CD4-positive, alpha-beta T cell treated with Interleukin-15 for 1 hour (primary cell): Measurements from ENCODE around the gene ZNF221.

Experiments
- DNase-seq: peaks from one replicate; pipeline ENCODE4 v3.0.0-alpha.2; 2020

ZNF221 gene

DNA sequence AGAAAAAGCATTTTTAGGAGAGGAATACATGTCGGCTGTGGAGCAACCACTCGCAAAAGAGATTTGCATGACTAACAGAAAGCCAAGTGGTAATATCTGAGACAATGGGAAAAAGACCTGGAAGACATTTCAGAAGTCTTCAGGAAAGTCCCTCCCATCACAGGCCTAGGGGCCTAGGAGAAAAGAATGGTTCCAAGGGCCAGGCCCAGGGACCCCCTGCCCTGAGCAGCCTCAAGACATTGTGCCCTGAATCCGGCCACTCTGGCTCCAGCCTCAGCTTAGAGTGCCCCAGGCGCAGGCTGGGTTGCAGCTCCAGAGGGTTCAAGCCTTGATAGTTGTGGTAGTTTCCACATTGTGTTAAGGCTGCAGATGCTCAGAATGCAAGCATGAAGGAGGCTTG, 9.4 kb downstream of the ZNF221 start:
- no peak for DNase-seq

DNA sequence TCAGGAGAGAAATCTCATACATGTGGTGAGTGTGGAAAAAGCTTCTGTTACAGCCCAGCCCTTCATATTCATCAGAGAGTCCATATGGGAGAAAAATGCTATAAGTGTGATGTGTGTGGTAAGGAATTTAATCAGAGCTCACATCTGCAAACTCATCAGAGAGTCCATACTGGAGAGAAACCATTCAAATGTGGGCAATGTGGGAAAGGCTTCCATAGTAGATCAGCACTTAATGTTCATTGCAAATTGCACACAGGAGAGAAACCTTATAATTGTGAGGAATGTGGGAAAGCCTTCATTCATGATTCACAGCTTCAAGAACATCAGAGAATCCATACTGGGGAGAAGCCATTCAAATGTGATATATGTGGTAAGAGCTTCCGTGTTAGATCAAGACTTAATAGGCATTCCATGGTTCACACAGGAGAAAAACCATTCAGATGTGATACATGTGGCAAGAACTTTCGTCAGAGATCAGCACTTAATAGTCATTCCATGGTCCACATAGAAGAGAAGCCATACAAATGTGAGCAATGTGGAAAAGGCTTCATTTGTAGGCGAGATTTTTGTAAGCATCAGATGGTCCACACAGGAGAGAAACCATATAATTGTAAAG, 15.2 kb downstream of the ZNF221 start:
- no peak for DNase-seq

DNA sequence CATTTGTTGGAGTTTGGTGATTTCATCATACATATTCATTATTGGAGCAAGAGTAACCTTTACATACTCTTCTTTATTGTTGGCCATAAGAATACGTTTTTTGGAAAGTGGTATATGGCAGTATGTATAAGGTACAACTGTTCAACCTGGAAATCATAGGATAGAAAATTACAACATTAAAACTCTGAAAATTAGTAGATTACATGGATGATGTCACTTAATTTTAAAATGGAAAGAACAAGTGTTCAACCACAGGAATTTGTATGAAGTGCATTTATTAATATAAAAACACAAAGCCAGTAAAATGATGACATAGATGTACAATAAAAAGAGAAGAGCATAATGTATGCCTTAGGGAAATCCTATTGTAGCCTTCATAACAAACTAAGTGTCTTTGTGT, 25.7 kb downstream of the ZNF221 start:
- DNase-seq = no peak

DNA sequence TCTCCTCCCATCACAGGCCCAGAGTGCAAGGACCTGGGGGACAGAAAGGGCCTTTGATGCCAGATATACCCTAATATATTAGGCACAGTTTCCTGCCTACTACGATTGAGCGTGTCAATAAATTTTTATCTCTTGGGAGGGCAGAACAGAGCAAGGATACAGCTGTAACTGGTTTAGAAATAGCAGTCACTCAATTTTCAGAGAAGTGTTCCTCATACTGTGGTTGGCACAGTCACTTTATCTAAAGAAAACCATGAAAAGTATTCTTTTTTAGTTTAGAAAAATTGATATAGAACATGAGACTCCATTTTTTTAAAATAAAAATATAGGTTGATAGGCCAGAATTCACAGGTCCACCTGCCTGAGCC, 32.5 kb downstream of the ZNF221 start:
- no peak for DNase-seq

DNA sequence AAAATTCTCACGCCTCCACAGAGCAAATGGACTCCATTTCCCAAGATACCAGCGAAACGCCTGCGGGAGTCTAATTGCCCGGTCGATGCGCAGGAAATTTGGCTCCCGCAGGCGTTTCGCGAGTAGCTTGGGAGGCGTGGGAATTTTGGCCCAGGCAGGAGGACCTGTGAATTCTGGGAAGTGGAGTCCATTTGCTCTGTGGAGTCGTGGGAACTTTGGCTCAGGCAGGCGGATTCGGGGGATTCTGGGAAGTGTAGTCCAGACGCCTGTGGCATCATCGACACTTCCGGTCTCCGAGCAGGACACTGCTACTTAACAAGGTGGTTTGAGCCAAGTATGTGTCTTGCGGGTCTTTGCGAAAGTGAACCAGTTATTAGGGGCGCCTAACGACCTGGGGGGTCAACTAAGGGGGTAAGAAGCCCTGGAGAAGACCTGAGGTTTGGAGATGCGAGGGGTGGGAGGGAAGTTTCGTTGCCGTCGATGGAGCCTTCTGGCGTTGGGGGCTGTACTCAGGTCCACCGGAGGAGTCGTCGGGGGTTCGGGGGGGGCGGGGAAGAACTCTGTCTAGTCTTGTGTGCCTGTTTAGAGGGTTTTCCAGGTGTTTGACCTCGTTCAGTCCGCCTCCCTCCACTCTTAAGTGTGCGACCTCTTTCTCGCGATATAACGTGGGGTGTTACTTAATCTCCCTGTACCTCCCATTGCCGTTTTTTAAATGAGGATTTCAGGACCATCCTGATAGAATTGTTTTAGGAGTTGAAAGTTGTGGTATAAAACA, 33.1 kb downstream of the ZNF221 start, which contains the start of gene ZNF155:
TSS of gene ZNF155 (plus strand) at position 277 of the 775 bp plus-strand sequence. CDS start 4,356 bp downstream, outside the sequence.
- peak; percentile 77 for DNase-seq

DNA sequence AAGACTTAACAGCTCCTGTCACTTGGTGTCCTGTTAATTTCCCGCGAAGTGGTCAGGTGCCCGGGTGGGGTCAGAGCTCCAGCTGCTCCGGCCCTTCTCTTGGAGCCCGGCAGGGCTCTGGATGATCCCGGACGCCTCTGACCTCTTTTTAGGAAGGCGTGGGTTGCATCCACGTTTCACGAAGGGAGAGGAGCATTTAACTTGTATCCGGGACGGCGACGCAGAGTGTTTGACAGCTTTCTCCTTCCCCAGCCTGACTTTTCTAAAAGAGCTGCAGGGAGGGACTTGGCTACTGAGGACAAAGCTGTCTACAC, 33.6 kb downstream of the ZNF221 start:
- DNase-seq = no peak

DNA sequence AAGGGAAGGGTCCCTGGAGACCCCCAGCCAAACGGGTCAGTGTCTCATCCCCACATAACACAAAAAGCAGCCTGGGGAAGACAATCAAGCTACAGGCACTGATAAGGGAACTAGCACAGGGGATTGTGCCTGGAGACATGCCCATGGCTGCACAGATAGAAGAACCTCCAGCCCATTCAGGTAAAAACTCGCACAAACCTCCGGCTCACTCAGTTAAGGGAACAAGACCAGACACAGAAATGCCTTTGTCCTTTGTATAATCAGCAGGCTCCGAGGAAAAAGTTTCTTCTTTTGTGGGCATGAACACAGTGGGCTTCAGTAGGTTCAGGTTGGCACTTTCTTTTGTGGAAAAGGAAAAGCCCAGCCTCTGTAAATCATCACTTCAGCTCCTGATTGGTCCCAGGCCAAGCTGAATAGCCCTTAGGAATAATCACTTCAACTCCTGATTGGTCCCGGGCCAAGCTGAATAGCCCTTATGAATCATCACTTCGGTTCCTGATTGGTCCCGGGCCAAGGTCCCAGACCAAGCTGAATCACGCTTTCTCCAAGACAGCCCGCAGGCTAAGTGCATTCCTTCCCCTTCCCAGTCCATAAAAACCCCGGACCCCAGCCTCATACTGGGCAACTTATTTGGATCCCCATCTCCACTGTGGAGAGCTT, 46.7 kb downstream of the ZNF221 start:
- DNase-seq = no peak

DNA sequence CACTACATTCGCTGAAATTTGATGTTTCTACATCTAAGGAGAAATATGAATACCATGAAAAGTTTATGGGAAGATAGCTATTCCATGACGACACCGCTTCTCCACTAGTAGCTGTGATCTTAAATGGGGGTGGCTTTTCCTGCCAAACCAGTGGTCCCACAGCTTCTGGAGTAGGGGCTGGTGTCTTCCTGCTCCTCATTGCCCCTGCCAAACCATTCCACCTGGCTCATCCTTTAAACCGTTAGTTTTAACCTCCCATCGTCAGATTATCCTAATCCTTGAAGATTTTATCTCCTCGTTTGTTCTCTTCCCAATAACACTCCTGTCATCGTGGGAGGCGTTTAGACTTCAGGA, 51.2 kb downstream of the ZNF221 start:
- DNase-seq = no peak

DNA sequence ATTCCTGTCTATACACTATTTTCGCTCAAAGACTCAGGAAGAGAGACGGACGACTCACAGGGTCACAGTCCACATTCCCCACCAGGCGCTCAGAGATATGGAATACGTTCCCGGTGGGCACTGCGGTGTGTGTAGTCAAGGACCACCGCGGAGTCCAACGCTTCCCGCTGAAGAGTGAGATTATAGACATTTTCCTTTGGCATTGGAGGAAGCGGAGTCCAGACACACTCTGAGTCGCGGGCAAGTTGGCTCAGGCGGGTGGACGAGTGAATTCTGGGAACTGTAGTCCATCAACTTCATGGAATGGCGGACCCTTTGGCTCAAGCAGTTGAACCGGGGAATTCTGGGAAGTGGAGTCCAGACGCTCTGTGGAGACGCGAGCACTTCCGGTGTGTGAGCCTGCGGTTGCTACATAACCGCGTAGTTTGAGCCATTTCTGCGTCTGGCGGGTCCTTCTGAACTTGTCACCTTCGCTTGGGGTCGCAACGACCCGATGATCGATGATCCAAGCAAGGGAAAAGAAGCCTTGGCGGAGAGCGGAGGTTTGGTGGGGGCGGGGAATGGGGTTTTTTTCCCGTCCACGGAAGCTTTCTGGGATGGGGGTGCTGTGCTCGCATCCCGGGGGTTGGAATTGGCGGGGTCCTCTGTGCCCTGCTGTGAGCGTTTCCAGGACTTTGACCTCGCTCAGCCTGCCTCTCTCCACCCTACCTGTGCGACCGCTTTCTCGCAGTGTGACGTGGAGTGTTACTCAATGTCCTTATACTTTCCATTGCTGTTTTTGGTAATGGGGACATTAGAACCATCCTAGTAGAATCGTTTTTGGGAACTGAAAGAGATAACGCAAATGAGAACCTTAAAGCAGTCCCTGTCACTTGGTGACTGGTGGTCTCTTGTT, 51.8 kb downstream of the ZNF221 start, which contains the start of gene ZNF230:
TSS of gene ZNF230 (plus strand) at position 392 of the 895 bp plus-strand sequence. CDS start 4,122 bp downstream, outside the sequence.
- peak; percentile 92 for DNase-seq

DNA sequence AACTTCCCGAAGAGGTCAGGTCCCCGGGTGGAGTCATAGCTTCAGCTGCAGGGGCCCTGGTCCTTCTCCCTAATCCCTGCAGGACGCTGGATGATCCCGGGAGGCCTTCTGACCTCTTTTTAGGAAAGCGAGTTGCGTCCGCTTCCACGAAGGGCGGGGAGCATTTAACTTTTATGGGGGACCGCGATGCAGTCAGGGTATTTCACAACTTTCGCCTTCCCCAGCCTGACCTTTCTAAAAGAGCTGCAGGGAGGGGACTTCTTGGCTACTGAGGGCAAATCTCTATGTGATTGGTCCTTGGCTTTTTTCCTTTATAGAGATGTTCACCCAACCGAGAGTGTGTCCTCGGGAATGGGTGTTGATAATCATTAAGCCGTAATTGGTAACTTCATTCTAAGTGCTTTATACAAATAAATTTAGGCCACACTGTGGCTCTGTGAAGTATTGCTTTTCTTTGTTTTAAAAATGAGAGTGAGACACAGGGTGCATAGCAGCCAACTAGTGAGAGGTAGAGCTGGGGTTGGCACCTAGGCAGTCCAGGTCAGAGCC, 52.5 kb downstream of the ZNF221 start:
- DNase-seq = no peak

DNA sequence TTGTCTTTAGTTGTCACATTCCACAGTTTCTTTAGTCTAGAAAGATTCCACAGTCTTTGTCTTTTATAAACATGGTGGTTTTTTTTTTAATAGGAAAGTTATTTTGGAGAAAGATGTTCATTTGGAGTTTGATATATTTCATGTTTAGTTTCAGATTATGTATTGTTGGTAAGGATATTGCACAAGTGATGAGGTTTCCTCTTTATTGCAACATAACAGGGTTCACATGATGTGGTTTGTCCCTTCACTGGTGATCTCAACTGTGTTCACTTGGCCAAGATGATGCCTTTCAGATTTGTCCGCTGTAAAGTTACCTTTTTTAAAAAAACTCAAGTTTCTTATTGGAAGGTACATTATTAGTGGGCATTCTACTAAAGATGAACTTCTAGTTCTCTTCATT, 54.9 kb downstream of the ZNF221 start:
- no peak for DNase-seq

DNA sequence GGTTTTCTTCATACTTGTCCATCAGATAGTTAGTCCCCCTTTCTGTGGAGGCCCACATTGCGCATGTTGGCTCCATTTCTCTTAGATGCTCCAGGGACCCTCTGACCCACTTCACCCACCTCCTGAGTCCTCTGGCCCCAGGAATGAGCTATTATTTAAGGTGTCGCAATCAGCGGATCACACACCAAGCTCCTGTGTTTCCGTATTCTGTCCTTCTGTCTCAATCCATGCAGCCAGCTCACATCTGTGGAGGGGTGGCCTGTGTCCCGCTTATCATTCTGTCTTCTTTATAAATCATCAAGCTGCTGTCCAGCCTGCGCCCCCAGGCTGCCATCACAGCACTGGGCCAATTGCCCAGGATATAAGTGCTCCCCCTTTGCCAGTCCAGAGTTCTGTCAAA, 56.4 kb downstream of the ZNF221 start:
- no peak for DNase-seq

DNA sequence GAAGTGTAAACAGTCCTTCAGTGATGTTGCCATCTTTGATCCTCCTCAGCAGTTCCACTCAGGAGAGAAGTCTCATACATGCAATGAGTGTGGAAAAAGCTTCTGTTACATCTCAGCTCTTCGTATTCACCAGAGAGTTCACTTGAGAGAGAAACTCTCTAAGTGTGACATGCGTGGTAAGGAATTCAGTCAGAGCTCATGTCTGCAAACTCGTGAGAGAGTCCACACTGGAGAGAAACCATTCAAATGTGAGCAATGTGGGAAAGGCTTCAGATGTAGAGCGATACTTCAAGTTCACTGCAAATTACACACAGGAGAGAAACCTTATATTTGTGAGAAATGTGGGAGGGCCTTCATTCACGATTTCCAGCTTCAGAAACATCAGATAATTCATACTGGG, 59.4 kb downstream of the ZNF221 start:
- DNase-seq = no peak
